Measurements from ENCODE around the gene CD6.

The CD6 gene

GRCh38 chr11:60984149-60984548, 12.7 kb downstream of the CD6 start:
- POLR2A ChIA-PET = interaction anchor here (0.6 kb wide), 1 partner anchor 76 kb away, joined by 3 read pairs; no protein-coding TSS in a partner anchor
- TF ChIP-seq ZNF266 (tag by site-specific recombination; IDR thresholded peaks at IDR 0.05; ENCODE audit: low read depth) = no peak
- no peak for TF ChIP-seq ZFP41 (tag by site-specific recombination; IDR thresholded peaks at IDR 0.05; ENCODE audit: borderline replicate concordance)
- TF ChIP-seq ZNF830 (tag by site-specific recombination; IDR thresholded peaks at IDR 0.05; ENCODE audit: low read depth) = no peak
- TF ChIP-seq ZNF747 (tag by site-specific recombination; IDR thresholded peaks at IDR 0.05) = no peak
- no peak for TF ChIP-seq SCRT1 (tag by site-specific recombination; IDR thresholded peaks at IDR 0.05; ENCODE audit: borderline replicate concordance)
- no peak for TF ChIP-seq SP3 (tag by site-specific recombination; IDR thresholded peaks at IDR 0.05)
- TF ChIP-seq ZNF529 (tag by site-specific recombination; IDR thresholded peaks at IDR 0.05; ENCODE audit: insufficient replicate concordance) = no peak
- TF ChIP-seq SETDB1 (IDR thresholded peaks at IDR 0.05; ENCODE audit: insufficient read length, low read length) = no peak
- no peak for TF ChIP-seq ZNF112 (tag by site-specific recombination; IDR thresholded peaks at IDR 0.05)
- no peak for TF ChIP-seq ZNF768 (tag by site-specific recombination; IDR thresholded peaks at IDR 0.05)
- no peak for TF ChIP-seq ZNF530 (tag by site-specific recombination; IDR thresholded peaks at IDR 0.05; ENCODE audit: low read depth)
- TF ChIP-seq ZBTB49 (tag by site-specific recombination; IDR thresholded peaks at IDR 0.05; ENCODE audit: low read depth) = no peak
- TF ChIP-seq GLI2 (tag by site-specific recombination; IDR thresholded peaks at IDR 0.05; ENCODE audit: borderline replicate concordance, low read depth) = no peak
- TF ChIP-seq ZNF664 (tag by site-specific recombination; IDR thresholded peaks at IDR 0.05) = no peak
- no peak for TF ChIP-seq ZBTB44 (tag by site-specific recombination; IDR thresholded peaks at IDR 0.05)
- TF ChIP-seq PATZ1 (tag by site-specific recombination; IDR thresholded peaks at IDR 0.05) = no peak
- TF ChIP-seq ELK4 (IDR thresholded peaks at IDR 0.05; ENCODE audit: borderline replicate concordance, low read depth, low read length) = no peak
- no peak for TF ChIP-seq ZNF639 (tag by site-specific recombination; IDR thresholded peaks at IDR 0.05)
- TF ChIP-seq MZF1 (tag by site-specific recombination; IDR thresholded peaks at IDR 0.05; ENCODE audit: borderline replicate concordance) = no peak
- TF ChIP-seq ZBTB21 (tag by site-specific recombination; IDR thresholded peaks at IDR 0.05) = no peak
- no peak overlapping the region for H3K27ac ChIP-seq (ENCODE audit: extremely low read depth, low read depth, low read length)
- no peaks in the 10 kb centered on the region for H3K9me3 ChIP-seq (ENCODE audit: control insufficient read depth, insufficient read depth, low read depth, low read length)
- H3K36me3 ChIP-seq (ENCODE audit: control insufficient read depth in 2 of 2, insufficient read depth in 1 of 2, low read length in 2 of 2) = no peaks in the 10 kb centered on the region
- no peak overlapping the region for H3K4me3 ChIP-seq (ENCODE audit: low read depth, low read length)
- no peaks in the 10 kb centered on the region for H3K4me1 ChIP-seq (ENCODE audit: control insufficient read depth, insufficient read depth, low read length)
- CTCF ChIA-PET = no interaction called here

All from HEK293 (cell line).